Stimulated activated naive CD8-positive, alpha-beta T cell treated with anti-CD3 and anti-CD28 coated beads, Interleukin-15, amount 100 ng/mL, for 72 hours (primary cell): Measurements from ENCODE around the gene BCAS3.
"Not testable (repeated sequence)": the region's sequence is repeated elsewhere in the genome, so short reads cannot be mapped to it uniquely, and the experiment has no call there.

Source experiments
- ATAC-seq: fragments of 150-1000 bp; cut with Tn5 transposase; 2 replicates; pipeline ENCODE4 v1.10.0; 2021; ENCODE audit warnings: mild to moderate bottlenecking, moderate library complexity
- DNase-seq, 2 donors: peaks; one replicate each; pipeline ENCODE4 v3.0.0; 2021 to 2022
- H3K27ac Mint-ChIP-seq, 2 donors: one replicate each; pipeline ENCODE4 v1.8.0; 2022; ENCODE audit warnings: mild to moderate bottlenecking in 2 of 2, mixed read lengths in 2 of 2, moderate library complexity in 2 of 2
- H3K27me3 Mint-ChIP-seq: one replicate; pipeline ENCODE4 v1.8.0; 2022; ENCODE audit warnings: mixed read lengths
- H3K4me1 Mint-ChIP-seq: one replicate; pipeline ENCODE4 v1.8.0; 2022; ENCODE audit warnings: mild to moderate bottlenecking, mixed read lengths
- H3K4me3 Mint-ChIP-seq, 2 donors: one replicate each; pipeline ENCODE4 v1.8.0; 2022; ENCODE audit warnings: mild to moderate bottlenecking in 2 of 2, mixed read lengths in 2 of 2, moderate library complexity in 1 of 2
- H3K9me3 Mint-ChIP-seq, 2 donors: one replicate each; pipeline ENCODE4 v1.8.0; 2022; ENCODE audit warnings: mixed read lengths in 2 of 2

The BCAS3 gene

DNA sequence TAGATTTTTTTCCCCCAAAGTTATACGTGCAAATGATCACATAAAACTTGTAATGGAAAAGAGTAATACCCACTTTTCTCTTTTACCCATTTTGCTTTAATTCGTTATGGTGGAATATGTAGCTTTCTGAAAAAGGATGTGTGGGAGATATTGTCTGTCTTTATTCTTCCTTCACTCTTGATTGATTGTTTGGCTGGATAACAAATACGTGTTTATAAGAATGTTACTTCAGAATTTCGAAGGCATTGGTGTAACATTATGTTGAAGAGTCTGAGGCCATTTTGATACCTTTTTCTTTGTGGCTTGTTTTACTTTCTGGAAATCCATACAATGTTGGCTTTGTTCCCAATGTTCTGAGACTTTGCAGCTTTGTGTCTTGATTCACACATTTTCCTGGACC lies 71.4 kb downstream of the BCAS3 start:
- no peak overlapping the region for H3K4me3 Mint-ChIP-seq
- ATAC-seq (no peak), DNase-seq (no peak)
- peaks cover 5% of the 10 kb centered on the region for H3K4me1 Mint-ChIP-seq
- H3K27ac Mint-ChIP-seq, result no peak overlapping the region
- H3K27me3 Mint-ChIP-seq, result no peaks in the 10 kb centered on the region
- H3K9me3 Mint-ChIP-seq, result peaks cover 0 to 7% of the 10 kb centered on the region in 2 donors

GRCh38 chr17:60749708-60750107 lies 72.1 kb downstream of the BCAS3 start:
- peaks cover 0 to 7% of the 10 kb centered on the region in 2 donors for H3K9me3 Mint-ChIP-seq
- H3K27ac Mint-ChIP-seq, result no peak overlapping the region
- ATAC-seq, result no peak
- H3K27me3 Mint-ChIP-seq, result no peaks in the 10 kb centered on the region
- no peak overlapping the region for H3K4me3 Mint-ChIP-seq
- peaks cover 5% of the 10 kb centered on the region for H3K4me1 Mint-ChIP-seq
- DNase-seq, result no peak

DNA sequence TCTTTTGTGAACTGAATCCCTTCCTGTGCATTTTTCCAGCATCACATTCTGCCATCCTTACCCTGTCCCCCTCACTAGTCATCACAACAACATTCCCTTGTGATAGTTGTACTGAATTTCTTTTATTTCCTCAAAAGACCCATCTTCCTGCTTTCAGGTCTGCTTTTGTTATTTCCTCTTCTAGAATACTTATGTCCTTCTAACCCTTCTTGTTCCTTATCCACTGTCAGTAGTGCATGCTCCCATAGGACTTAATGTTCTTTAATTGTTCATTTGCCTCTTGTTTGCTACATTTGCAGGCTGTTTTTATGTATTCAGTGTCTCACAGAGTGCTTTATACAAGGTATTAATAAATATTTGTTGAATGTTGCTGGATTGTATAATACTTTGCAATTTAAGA lies 73.0 kb downstream of the BCAS3 start:
- no peak for DNase-seq
- H3K27ac Mint-ChIP-seq, result no peak overlapping the region
- ATAC-seq, result no peak
- H3K27me3 Mint-ChIP-seq, result no peaks in the 10 kb centered on the region
- H3K9me3 Mint-ChIP-seq, result peaks cover 0 to 7% of the 10 kb centered on the region in 2 donors
- H3K4me3 Mint-ChIP-seq, result no peak overlapping the region
- H3K4me1 Mint-ChIP-seq, result peaks cover 5% of the 10 kb centered on the region

GRCh38 chr17:60751884-60752283 lies 74.2 kb downstream of the BCAS3 start:
- peaks cover 5% of the 10 kb centered on the region for H3K4me1 Mint-ChIP-seq
- H3K27ac Mint-ChIP-seq, result peak overlapping the region in 1 of 2 donors; percentile 25
- H3K4me3 Mint-ChIP-seq, result no peak overlapping the region
- DNase-seq (no peak), ATAC-seq (no peak)
- peaks cover 0 to 7% of the 10 kb centered on the region in 2 donors for H3K9me3 Mint-ChIP-seq
- H3K27me3 Mint-ChIP-seq, result no peaks in the 10 kb centered on the region

- Mint-ChIP-seq H3K9me3 (peaks cover 0 to 7% of the 10 kb centered on the region in 2 donors), H3K27me3 (no peaks in the 10 kb centered on the region), H3K4me3 (no peak overlapping the region), H3K27ac (no peak overlapping the region), H3K4me1 (no peaks in the 10 kb centered on the region)
- no peak for DNase-seq
- ATAC-seq, result no peak
These were observed 75.4 kb downstream of the BCAS3 start for GRCh38 chr17:60752873-60753577.

DNA sequence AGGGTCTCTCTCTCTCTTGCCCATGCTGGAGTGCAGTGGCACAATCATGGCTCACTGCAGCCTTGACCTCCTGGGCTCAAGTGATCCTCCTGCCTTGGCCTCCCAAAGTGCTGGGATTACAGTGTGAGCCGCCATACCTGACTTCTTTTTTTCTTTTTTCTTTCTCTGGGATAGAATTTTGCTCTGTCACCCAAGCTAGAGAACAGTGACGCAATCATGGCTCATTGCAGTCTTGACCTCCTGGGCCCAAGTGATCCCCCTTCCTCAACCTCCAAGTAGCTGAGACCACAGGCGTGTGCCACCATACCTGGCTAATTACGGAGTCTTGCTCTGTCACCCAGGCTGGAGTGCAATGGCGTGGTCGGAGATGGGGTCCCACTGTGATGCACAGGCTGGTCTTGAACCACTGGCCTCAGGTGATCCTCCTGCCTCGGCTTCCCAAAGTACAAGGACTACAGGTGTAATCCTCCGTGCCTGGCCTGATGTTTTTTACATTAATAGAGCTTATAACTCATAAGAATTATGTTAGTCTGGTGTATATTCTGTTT lies 76.5 kb downstream of the BCAS3 start:
- Mint-ChIP-seq H3K27ac (no peak overlapping the region), H3K27me3 (no peaks in the 10 kb centered on the region), H3K9me3 (peaks cover 0 to 7% of the 10 kb centered on the region in 2 donors), H3K4me1 (no peaks in the 10 kb centered on the region), H3K4me3 (no peak overlapping the region)
- DNase-seq (no peak), ATAC-seq (no peak)

DNA sequence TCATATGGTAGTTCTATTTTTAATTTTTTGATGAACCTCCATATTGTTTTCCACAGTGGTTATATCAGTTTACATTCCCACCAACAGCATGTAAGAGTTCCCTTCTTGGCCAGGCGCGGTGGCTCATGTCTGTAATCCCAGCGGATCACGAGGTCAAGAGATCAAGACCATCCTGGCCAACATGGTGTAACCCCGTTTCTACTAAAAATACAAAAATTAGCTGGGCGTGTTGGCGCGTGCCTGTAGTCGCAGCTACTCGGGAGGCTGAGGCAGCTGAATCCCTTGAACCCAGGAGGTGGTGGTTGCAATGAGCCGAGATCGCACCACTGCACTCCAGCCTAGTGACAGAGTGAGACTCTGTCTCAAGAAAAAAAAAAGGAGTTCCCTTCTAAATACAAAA lies 79.1 kb downstream of the BCAS3 start:
- not testable (repeated sequence) for DNase-seq, H3K9me3 Mint-ChIP-seq, H3K27me3 Mint-ChIP-seq, H3K27ac Mint-ChIP-seq, H3K4me3 Mint-ChIP-seq, H3K4me1 Mint-ChIP-seq, ATAC-seq

GRCh38 chr17:60757437-60757836 lies 79.8 kb downstream of the BCAS3 start:
- Mint-ChIP-seq H3K27ac (no peak overlapping the region), H3K4me3 (no peak overlapping the region), H3K4me1 (no peaks in the 10 kb centered on the region), H3K9me3 (peaks cover 5 to 7% of the 10 kb centered on the region in 2 donors), H3K27me3 (no peaks in the 10 kb centered on the region)
- ATAC-seq (no peak), DNase-seq (no peak)

DNA sequence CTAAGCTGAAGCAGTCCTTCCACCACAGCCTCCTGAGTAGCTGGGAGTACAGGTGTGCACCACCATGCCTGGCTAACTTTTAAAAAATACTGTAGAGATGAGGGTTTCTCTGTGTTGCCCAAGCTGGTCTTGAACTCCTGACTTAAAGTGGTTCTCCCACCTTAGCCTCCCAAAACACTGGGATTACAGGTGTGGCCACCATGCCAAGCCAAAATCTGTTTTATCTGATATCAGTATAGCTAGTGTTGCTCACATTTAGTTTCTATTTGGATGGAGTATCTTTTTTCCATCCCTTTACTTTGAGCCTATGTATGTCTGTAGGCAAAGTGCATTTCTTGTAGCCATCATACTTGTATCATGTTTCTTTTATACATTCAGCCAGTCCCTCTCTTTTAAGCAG lies 82.1 kb downstream of the BCAS3 start:
- no peaks in the 10 kb centered on the region for H3K4me1 Mint-ChIP-seq
- DNase-seq (no peak), ATAC-seq (no peak)
- no peaks in the 10 kb centered on the region for H3K27me3 Mint-ChIP-seq
- H3K4me3 Mint-ChIP-seq, result no peak overlapping the region
- H3K9me3 Mint-ChIP-seq, result peaks cover 5 to 7% of the 10 kb centered on the region in 2 donors
- no peak overlapping the region for H3K27ac Mint-ChIP-seq

- not testable (repeated sequence) for H3K27me3 Mint-ChIP-seq, H3K27ac Mint-ChIP-seq, H3K4me1 Mint-ChIP-seq, DNase-seq, ATAC-seq, H3K4me3 Mint-ChIP-seq
- peaks cover 7 to 10% of the 10 kb centered on the region in 2 donors for H3K9me3 Mint-ChIP-seq
These were observed 83.7 kb downstream of the BCAS3 start for GRCh38 chr17:60761301-60761700.

DNA sequence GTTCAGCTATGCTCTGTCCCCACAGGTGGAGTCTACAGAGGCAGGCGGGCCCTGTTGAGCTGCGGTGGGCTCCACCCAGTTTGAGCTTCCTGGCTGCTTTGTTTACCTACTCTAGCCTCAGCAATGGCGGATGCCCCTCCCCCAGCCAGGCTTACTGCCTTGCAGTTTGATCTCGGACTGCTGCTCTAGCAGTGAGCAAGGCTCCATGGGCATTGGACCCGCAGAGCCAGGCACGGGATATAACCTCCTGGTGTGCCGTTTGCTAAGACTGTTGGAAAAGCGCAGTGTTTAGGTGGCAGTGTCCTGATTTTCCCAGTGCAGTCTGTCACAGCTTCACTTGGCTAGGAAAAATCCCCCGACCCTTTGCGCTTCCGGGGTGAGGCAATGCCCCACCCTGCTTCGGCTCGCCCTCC lies 89.1 kb downstream of the BCAS3 start:
- Mint-ChIP-seq H3K4me3 (no peak overlapping the region), H3K9me3 (peaks cover 0 to 5% of the 10 kb centered on the region in 2 donors), H3K27ac (no peak overlapping the region), H3K4me1 (peaks cover 6% of the 10 kb centered on the region), H3K27me3 (no peaks in the 10 kb centered on the region)
- DNase-seq, result no peak
- no peak for ATAC-seq

DNA sequence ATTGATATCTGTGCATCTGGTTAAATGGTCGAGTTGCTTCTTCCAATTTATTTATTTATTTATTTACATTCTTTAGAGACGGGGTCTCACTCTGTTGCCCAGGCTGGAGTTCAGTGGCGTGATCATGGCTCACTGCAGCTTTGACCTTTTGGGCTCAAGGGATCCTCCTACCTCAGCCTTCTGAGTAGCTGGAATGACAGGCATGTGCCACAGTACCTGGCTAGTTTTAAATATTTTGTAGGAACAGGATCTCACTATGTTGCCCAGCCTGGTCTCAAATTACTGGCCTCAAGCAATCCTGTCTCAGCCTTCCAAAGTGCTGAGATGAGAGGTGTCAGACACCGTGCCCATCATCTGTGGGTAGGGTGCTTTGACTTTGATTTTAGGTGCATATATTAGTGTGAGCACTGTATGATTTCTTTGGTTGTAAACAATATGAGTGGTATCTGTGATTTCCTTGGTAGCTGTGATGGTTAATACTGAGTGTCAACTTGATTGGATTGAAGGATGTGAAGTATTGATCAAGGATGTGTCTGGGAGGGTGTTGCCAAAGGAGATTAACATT lies 90.2 kb downstream of the BCAS3 start:
- ATAC-seq (no peak), DNase-seq (no peak)
- no peaks in the 10 kb centered on the region for H3K27me3 Mint-ChIP-seq
- H3K4me3 Mint-ChIP-seq, result no peak overlapping the region
- H3K9me3 Mint-ChIP-seq, result peaks cover 0 to 5% of the 10 kb centered on the region in 2 donors
- peaks cover 6% of the 10 kb centered on the region for H3K4me1 Mint-ChIP-seq
- no peak overlapping the region for H3K27ac Mint-ChIP-seq

DNA sequence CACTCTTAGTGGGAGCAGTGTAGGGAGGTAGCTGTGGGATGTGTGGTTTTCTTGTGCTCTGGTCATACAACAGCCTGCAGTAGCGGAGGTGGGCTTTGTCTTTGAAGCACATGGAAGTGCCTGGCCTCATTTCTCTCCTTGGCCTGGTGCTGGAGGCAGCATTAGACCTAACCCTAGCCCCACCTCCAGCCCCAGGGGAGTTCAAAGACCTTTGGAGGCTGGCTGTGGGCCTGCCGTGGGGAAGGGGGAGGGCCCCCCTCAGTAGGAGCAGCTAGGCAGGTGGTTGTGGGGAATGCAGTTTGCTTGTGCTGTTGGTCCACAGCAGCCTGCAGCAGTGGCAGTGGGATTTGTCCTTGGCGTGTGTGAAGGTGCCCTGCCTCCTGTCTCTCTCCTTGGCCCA lies 91.7 kb downstream of the BCAS3 start:
- DNase-seq, result no peak
- H3K9me3 Mint-ChIP-seq, result peaks cover 0 to 5% of the 10 kb centered on the region in 2 donors
- ATAC-seq, result no peak
- H3K27ac Mint-ChIP-seq, result peak overlapping the region in 1 of 2 donors; percentile 36
- H3K27me3 Mint-ChIP-seq, result no peaks in the 10 kb centered on the region
- H3K4me3 Mint-ChIP-seq, result no peak overlapping the region
- H3K4me1 Mint-ChIP-seq, result peaks cover 6% of the 10 kb centered on the region

GRCh38 chr17:60770946-60771422 lies 93.3 kb downstream of the BCAS3 start:
- Mint-ChIP-seq H3K4me1 (peaks cover 6% of the 10 kb centered on the region), H3K4me3 (no peak overlapping the region), H3K9me3 (peaks cover 0 to under 1% of the 10 kb centered on the region in 2 donors), H3K27ac (no peak overlapping the region), H3K27me3 (no peaks in the 10 kb centered on the region)
- DNase-seq (no peak), ATAC-seq (no peak)

DNA sequence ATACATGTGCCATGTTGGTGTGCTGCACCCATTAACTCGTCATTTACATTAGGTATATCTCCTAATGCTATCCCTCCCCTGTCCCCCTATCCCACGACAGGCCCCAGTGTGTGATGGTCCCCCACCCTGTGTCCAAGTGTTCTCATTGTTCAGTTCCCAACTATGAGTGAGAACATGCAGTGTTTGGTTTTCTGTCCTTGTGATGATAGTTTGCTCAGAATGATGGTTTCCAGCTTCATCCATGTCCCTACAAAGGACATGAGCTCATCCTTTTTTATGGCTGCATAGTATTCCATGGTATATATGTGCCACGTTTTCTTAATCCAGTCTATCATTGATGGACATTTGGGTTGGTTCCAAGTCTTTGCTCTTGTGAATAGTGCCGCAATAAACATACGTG lies 94.0 kb downstream of the BCAS3 start:
- H3K4me3 Mint-ChIP-seq, H3K27ac Mint-ChIP-seq, H3K4me1 Mint-ChIP-seq, DNase-seq, ATAC-seq, H3K27me3 Mint-ChIP-seq, H3K9me3 Mint-ChIP-seq: not testable (repeated sequence)

GRCh38 chr17:60773552-60773951 lies 95.9 kb downstream of the BCAS3 start:
- DNase-seq, result no peak
- Mint-ChIP-seq H3K27me3 (no peaks in the 10 kb centered on the region), H3K4me1 (peaks cover 6% of the 10 kb centered on the region), H3K4me3 (no peak overlapping the region), H3K27ac (no peak overlapping the region), H3K9me3 (no peaks in the 10 kb centered on the region)
- no peak for ATAC-seq
